Stimulated activated naive CD8-positive, alpha-beta T cell treated with anti-CD3 and anti-CD28 coated beads, Interleukin-15, Interleukin-2, amounts not matched to agents 100 U/mL and 50 U/mL, for 24 hours (primary cell): ENCODE data around the gene CNOT4.
A peak's percentile ranks its signal among the peaks of the same experiment; 100 is the strongest.
"Not testable (repeated sequence)": the region's sequence is repeated elsewhere in the genome, so short reads cannot be mapped to it uniquely, and the experiment has no call there.

Experiments used
- ATAC-seq: fragments of 150-1000 bp; cut with Tn5 transposase; one replicate; pipeline ENCODE4 v1.10.0; 2021
- DNase-seq: peaks from one replicate; pipeline ENCODE4 v3.0.0; 2021

The CNOT4 gene

DNA sequence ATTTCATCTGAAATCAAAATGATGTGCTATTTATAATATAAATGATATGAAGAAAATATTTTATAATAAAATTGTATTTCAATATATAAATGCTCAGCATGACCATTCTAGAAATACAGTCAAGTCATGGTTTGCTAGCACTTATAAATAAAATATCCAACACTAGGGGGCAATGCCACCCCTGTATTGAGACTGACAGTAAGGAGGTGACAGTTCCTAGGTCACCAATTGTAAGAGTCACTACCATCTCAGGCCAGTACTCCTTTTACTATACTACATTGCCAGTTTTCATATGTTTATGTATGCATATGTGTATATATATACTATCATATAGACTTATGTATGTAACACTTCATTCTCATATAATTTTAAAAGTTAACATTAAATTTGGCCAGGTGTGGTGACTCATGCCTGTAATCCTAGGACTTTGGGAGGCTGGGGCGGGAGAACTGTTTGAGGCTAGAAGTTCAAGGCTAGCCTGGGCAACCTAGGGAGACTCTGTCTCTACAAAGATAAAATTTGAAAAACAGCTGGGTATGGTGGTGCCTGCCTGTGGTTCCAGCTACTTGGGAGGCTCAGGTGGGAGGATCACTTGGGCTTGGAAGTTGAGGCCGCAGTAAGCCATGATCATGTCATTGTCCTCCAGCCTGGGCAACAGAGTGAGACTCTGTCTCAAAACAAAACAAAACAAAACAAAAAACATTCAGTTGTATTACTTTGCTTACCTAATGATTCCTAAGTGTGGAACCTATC lies 2.4 kb upstream of the CNOT4 start:
- ATAC-seq (no peak), DNase-seq (no peak)

DNA sequence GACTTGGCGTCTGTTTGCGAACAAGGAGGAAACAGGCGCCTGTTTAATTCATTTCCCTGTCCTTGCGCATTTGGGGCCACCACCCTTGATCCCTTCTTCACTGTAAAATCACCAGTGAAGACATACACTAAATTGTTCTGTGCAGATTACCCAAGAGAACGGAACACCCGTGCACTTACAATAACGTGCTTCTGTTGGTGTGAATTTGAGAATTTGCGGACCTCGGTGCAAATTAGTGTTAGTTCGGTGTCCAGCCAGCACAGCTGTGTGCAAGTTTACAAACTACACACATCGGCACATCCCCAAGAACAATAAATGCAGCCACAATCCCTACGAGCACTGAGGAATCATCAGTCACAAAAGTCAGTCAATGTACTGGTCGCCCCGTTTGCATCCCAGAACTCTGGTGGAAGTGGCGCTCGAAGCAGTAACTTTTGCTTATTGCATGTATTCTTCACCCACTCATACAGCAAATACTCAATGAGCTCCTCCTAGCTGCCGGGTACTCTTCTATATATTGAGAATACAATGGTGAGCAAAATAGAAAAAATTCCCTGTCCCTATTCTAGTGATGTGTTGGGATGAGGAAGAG lies 786 bp upstream of the CNOT4 start:
- DNase-seq (peak; percentile 13), ATAC-seq (no peak)

DNA sequence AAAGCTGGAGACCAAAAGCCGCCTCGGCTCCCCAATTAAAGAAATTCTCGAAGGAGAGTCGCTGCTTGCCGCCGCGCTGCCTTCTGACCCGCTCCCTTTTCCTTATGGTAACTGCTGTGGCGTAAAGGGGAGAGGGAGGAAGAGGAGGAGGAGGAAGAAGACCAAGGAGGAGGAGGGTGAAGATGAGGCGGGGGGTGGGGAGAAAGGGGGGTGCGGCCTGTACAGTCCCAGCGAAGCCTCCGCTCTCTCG lies 388 bp downstream of the CNOT4 start:
- no peak for ATAC-seq
- no peak for DNase-seq

DNA sequence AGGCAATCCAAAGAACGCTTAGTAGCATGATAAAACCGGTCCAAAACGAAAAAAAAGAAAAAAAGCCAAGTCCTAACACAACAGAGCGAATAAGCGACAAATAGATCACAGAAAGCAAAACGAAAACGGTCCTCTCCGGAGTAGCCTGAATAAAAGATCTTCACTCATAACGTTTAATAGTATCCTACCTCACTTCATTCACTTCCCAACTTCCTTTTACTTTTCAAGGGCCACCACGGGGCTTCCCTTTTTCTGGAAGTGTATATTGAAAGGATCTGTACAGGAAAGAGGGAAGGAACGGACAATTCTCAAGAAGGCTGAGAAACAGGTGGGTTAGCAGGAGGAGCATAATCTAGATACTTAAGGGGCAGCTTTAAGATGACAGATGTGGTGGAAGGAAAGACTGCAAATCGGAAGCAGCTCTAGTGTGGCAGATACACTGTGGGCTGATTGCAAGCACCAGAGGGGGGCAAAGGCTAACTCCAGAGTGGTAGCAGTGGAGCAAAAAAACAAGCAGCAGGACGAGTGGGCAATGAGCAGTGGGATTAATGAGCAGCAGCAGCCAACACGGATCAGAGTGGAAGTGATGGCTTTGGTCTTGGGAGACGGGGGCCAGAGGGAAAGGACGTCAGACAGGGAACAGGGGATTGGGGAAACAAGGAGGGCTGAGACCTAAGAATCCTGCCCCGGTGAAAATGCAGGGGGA lies 866 bp downstream of the CNOT4 start:
- peak; percentile 33 for DNase-seq
- no peak for ATAC-seq

DNA sequence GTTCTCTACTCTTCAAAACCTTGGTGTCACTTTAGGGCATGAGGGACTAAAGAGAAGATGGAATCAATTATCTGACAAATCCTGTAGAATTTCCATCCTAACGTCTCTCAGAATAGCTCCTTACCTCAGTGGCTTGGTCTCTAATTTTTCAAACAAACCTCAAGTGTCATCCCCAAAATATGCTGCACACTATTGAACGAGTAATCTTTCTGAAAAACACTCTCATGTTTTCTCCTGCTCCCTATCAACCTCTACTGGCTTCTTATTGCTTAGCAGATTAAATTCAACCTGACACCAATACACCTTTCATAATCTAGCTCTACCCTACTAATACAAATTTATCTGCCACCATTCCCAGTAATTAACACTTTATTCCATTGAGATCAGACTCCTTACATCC lies 8.5 kb downstream of the CNOT4 start:
- ATAC-seq (no peak), DNase-seq (no peak)

DNA sequence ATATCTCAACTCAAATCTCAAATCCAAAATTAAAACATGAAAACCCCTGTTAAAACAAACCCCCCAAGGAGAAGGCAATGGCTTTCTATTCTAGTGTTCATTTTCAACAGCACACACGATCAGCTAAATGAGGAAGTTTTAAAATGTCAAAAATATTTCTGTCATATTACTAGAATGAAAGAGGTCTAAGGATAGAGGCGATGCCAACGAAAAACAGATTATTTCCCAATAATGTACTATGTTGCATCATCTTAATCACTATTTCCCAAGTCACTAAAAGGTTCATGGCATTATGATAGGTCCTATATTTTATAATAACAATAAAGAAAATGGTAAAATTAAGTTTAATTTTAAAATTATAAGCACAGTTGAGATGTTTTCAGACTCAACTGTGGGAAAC lies 10.1 kb downstream of the CNOT4 start:
- no peak for DNase-seq
- ATAC-seq, result no peak

DNA sequence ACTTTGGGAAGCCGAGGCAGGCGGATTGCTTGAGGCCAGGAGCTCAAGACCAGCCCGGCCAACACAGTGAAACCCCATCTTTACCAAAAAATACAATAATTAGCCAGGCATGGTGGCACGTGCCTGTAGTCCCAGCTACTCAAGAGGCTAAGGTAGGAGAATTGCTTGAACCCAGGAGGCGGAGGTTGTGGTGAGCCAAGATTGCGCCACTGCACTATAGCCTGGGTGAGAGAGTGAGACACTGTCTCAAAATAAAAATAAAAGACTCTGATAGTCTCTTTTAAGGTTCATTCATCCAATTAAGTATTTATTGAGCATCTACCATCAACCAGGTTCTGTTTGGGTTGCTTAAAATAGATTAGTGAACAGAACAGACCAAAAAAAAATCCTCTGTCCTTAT lies 12.7 kb downstream of the CNOT4 start:
- DNase-seq, ATAC-seq: not testable (repeated sequence)

DNA sequence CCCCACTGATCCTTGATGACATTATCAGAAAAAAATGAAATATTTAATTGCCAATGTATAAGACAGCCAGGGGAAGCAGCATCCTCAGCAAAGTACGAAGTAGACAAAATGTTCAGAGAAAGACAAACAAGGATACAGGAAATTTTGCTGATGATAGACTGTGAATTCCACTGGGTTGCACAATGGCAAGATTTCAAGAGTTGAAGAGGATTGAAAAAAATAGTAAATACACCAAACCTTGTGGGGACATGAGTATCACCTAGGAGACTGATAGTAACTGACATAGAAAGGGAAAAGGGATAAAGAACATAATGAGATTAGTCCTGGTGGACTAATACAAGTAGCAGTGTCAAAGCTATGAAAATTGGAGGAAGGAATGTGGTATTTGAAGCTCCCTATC lies 16.5 kb downstream of the CNOT4 start:
- DNase-seq (no peak), ATAC-seq (no peak)

DNA sequence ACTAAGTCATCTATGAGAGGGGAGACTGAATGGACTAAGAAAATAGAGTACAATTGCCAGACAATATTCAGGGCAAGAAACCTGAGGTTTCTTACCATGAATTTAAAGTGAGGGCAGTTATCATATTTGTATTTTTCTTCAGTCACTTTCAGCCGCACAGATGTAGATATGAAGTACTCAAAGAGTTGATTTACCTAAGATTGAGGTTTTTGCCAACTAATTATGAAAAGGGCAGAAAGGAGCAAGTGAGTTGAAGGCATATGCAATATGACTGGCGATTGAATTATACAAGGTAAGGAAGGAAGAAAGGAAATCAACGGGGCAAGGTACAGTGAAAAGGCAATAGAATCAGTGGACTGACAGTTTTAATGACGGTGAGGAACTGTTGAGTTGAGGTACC lies 17.8 kb downstream of the CNOT4 start:
- DNase-seq (no peak), ATAC-seq (no peak)

DNA sequence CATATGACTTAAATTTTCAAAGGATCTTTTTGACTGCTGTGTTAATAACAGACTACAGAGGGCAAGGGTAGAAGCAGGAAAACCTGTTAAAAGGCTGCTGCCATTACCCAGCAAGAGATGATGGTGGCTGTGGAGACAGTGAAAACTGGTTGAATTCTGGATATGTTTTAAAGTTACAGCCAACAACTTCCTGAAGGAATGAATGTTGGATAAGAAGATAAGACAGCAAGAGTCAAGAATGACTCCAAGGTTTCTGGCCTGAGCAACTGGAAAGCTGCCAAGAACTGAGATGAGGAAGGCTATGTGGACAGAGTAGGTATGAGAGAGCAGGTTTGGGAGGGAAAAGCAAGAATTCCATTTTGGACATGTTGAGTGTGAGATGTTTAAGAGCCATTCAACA lies 19.1 kb downstream of the CNOT4 start:
- DNase-seq, result no peak
- ATAC-seq, result no peak

DNA sequence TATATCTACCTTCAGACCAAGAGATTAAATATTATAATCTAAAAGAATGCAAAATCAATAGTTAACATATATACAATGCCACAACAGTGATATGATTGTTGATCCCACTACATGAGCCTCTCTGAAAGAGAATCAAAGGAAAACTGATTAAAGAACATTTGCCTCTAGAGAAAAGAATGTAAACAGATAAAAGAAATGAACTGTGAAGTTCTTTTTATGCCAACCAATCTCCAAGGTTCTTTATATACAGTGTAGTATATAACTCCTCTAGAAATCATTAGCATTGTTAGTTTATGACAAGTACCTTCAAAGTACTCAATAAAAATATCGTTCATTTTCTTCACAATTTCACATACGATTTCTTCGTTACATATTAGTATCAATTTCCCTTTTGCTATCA lies 20.1 kb downstream of the CNOT4 start:
- DNase-seq (no peak), ATAC-seq (no peak)

DNA sequence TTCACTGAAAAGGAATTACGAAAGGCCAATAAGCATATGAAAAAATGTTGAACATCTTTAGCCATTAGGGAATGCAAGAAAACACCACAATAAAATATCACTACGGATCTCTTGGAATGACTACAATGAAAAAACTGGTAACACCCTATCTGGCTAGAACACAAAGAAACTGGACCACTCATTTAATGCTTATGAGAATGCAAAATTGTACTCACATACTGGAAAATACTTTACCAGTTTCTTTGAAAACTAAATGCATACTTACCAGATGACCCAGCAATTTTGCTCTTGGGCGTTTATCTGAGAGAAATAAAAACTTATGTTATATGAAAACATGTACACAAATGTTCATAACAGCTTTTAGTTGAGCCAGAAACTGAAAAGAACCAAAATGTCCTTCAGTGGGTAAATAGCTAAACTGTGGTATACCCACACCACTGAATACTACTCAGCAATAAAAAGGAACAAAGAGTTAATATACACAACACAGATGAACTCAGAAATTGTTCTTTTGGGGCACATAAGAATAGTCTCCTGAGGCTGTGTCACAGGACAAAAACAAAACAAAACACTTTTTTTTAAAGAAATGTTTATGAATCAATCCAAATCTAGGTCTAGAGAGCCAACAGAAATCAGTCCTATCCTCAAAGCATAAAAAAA lies 23.5 kb downstream of the CNOT4 start:
- no peak for ATAC-seq
- no peak for DNase-seq

DNA sequence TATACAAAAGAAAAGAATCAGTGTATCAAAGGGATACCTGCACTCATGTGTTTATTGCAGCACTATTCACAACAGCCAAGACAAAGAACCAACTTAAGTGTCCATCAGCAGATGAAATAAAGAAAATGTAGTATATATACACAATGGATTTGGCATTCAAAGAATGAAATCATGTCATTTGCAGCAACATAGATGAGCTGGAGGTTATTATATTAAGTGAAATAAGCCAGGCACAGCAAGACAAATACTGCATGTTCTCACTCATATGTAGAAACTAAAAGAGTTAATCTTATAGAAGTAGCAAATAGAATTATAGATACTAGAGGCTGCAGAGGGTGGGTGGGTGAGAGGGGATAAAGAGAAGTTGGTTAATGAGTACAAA lies 28.3 kb downstream of the CNOT4 start:
- ATAC-seq (no peak), DNase-seq (no peak)

DNA sequence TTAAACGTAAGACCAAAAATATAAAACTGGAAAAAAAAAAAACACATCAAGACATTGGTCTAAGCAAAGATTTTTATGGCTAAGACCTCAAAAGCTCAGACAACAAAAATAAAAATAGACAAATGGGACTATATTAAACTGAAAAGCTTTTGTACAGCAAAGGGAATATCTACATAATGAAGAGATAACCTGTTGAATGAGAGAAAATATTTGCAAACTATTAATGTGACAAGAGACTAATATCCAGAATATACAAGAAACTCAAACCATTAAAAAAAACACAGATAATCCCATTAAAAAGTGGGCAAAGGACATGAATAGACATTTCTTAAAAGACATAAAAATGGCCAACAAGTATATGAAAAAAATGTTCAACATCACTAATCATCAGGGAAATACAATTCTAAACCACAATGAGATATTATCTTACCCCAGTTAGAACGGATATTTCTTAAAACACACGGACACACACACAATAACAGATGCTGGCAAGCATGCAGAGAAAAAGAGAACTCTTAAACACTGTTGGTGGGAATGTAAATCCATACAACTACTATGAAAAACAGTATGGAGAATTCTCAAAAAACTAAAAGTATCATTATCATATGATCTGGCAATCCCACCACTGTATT lies 28.8 kb downstream of the CNOT4 start:
- no peak for ATAC-seq
- no peak for DNase-seq

DNA sequence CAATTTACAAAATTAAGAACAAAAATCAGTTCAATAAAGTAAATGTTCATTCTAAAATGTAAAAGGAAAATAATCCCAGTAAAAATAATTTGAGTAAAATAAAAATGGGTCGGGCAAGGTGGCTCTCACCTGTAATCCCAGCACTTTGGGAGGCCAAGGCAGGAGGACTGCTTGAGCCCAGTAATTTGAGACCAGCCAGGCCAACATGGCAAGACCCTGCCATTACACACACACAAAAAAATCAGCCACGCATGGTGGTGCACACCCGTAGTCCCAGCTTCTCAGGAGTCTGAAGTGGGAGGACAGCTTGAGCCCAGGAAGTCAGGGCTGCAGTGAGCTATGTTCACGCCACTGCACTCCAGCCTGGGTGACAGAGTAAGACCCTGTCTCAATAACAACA lies 34.4 kb downstream of the CNOT4 start:
- DNase-seq (no peak), ATAC-seq (no peak)

DNA sequence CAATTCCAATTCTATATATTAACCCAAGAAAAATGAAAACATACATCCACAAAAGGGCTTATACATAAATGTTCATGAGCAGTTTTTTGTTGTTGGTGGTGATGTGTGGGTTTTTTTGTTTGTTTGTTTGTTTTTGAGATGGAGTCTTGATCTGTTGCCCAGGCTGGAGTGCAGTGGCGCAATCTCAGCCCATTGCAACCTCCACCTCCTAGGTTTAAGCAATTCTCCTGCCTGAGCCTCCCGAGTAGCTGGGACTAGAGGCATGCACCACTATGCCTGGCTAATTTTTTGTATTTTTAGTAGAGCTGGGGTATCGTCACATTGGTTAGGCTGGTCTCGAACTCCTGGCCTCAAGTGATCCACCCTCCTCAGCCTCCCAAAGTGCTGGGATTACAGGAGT lies 40.2 kb downstream of the CNOT4 start:
- DNase-seq, ATAC-seq: not testable (repeated sequence)

DNA sequence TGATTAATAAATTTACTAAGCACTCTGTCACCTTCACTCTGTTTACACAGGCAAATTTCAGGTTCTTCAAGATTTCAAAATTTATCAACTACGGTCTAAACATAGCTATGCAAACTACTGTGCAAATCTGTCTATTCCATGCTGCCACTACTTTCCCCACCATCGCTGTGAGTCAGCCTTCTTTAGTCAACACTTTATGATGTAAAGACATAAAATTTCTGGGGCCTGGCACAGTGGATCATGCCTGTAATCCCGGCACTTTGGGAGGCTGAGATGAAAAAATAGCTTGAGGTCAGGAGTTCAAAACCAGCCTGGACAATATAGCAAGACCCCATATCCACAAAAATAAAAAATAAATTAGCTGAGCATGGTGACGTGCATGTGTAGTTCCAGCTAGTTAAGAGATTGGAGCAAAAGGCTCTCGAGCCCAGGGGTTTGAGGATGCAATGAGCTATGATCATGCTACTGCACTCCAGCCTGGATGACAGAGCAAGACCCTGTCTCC lies 42.6 kb downstream of the CNOT4 start:
- no peak for DNase-seq
- no peak for ATAC-seq

DNA sequence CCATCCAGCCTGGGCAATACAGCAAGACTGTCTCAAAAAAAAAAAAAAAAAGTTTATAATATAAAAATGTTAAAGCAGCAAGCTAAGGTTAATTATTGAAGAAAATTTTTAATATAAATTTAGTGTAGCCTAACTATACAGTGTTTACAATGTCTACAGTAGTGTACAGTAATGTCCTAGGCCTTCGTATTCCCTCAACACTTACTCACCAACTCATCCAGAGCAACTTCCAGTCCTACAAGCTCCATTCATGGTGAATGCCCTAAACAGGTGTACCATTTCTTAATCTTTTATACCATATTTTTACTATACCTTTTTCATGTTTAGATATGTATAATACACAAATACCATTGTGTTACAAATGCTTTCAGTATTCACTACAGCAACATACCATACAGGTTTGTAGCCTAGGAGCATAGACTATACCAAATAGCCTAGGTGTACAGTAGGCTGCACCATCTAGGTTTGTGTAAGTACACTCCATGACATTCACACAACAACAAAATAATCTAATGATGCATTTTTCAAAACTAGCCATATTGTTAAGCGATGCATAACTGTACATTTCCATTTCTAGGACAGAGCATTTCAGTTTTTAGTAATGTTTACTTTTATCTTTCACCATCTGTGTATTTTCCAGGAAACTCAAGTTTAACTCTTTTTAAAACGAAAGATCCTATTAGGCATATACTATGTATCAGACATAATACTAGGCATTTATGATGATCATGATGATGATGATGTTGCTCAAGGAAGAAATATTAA lies 43.3 kb downstream of the CNOT4 start:
- DNase-seq, result no peak
- ATAC-seq, result no peak

DNA sequence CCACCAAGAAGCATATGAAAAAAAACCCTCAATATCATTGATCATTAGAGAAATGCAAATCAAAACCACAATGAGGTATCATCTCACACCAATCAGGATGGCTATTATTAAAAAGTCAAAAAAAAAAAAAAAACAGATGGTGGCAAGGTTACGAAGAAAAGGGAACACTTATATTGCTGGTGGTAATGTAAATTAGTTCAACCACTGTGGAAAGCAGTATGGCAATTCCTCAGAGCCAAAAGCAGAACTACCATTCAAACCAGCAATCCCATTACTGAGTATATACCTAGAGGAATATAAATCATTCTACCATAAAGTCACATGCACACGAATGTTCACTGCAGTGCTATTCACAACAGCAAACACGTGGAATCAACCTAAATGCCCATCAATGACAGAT lies 46.0 kb downstream of the CNOT4 start:
- ATAC-seq (no peak), DNase-seq (no peak)

DNA sequence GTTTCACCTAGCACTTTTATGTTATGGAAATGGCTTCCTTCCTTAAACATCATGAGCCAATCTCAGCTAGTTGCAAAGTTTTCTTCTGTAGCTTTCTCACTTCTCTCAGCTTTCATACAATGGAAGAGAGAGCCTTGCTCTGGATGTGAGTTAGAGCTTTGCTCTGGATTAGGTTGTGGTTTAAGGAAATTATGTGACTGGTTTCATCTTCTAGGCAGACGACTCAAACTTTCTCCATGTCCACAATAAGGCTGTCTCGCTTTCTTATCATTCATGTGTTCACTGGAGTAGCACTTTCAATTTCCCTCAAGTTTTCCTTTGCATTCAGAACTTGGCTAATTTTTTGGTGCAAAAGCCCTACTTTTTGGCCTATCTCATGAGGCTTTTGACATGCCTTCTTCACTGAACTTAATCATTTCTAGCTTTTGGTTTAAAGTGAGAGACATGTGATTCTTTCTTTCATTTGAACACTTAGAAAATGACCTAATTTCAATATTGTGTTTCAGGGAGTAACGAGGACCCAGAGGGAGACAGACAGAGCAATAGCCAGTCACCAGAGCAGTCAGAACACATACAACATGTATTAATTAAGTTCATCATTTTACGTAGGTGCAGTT lies 49.8 kb downstream of the CNOT4 start:
- DNase-seq (no peak), ATAC-seq (no peak)

DNA sequence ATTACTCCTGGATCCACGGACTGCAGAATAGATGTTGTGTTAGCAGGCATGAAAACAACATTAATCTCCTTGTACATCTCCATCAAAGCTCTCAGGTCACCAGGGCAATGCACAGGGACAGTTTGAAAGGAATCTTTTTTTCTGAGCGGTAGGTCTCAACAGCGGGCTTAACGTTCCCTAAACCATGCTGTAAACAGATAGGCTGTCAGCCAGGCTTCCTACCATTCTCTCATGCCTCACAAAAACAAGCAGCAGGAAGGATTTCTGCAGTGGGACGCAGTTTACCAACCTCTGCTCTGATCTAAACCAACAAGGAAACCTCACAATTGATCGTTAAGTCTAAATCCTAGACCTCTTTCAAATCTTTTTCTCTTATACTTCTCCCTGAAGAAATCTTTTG lies 50.8 kb downstream of the CNOT4 start:
- DNase-seq, result no peak
- ATAC-seq, result no peak

DNA sequence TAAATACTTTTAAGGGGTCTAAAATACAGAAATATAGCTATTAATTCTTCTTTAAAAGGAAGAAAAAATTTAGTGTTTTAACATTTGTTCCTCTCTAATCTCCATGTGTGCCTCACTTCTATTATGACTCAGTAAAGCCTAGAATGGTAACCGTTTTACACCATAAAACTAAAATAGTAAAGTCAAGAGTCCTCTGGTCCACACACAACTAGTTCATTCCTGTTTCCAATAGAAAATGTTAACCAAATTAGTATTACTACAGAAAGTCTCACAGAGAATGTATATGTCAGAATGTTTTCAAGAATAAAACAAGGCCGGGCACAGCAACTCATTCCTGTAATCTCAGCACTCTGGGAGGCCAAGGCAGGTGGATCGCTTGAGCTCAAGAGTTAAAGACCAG lies 55.8 kb downstream of the CNOT4 start:
- ATAC-seq (no peak), DNase-seq (no peak)
